Measurements from ENCODE around the gene ADGRL3. TPM values are rescaled to one million over a fixed set of nuclear protein-coding genes. Genes with fewer than 3 reads are reported as not detected.

ADGRL3 gene
- total and polyA plus RNA-seq, 12 donors: 2.4 to 182 (median 22.1) TPM

DNA sequence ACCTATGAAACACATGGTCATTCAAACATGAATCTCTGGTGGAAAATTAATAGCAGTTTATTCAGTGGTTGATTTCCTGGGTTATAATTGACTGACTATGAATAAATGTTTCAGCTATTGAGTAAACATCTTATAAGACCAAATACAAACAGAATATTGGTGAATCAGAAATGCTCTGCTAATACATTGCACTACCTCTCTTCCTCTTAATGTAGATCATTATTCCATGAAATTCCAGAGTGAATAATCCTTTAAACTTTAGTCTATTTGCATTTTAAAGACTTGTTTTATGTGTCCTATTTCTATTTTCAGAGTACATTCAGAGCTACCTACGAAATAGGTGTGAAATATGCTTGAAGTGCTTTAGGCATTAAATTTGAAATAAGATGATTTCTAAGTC, 715.4 kb downstream of the ADGRL3 start:
- no peak overlapping the region for H3K27ac ChIP-seq
- WGBS, 4 donors: 82 to 94% (median 88%) methylated on average over 1 of the region's 1 CpG
- H3K27me3 ChIP-seq: no peaks in the 10 kb centered on the region
- H3K9me3 ChIP-seq (replicated peaks in 1 of 3): no peaks in the 10 kb centered on the region
- intact Hi-C loops (cut with DNase I): no loop called here
- no peaks in the 10 kb centered on the region for H3K36me3 ChIP-seq (replicated peaks in 1 of 2)
- DNase-seq: no peak
- peaks cover 0 to 4% of the 10 kb centered on the region in 2 donors for H3K4me1 ChIP-seq (replicated peaks in 1 of 2)
- H3K4me3 ChIP-seq: no peak overlapping the region
- TF ChIP-seq, protein P1, sequence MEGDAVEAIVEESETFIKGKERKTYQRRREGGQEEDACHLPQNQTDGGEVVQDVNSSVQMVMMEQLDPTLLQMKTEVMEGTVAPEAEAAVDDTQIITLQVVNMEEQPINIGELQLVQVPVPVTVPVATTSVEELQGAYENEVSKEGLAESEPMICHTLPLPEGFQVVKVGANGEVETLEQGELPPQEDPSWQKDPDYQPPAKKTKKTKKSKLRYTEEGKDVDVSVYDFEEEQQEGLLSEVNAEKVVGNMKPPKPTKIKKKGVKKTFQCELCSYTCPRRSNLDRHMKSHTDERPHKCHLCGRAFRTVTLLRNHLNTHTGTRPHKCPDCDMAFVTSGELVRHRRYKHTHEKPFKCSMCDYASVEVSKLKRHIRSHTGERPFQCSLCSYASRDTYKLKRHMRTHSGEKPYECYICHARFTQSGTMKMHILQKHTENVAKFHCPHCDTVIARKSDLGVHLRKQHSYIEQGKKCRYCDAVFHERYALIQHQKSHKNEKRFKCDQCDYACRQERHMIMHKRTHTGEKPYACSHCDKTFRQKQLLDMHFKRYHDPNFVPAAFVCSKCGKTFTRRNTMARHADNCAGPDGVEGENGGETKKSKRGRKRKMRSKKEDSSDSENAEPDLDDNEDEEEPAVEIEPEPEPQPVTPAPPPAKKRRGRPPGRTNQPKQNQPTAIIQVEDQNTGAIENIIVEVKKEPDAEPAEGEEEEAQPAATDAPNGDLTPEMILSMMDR (IDR thresholded peaks at IDR 0.05): no peak
- no peak for TF ChIP-seq POLR2A (IDR thresholded peaks at IDR 0.05)

DNA sequence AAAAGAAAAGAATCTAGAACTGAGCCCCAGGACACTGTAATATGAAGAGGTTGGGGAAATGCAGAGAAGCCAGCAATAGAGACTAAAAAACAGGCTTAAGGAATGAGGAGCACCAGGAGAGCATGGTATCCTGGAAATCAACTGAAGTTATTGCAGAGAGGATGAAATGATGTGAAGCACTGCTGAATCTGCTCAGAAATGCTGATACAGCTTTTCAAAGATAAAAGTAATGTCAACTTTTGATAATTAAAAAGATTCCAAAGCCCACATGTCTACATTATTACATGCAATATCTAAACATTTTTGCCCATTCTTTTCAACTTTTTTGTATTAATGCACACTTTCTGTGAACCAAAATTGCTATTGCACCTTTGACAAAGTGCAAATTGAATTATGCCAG, 718.4 kb downstream of the ADGRL3 start:
- no peak overlapping the region for H3K4me3 ChIP-seq
- no peaks in the 10 kb centered on the region for H3K27me3 ChIP-seq
- H3K27ac ChIP-seq: no peak overlapping the region
- intact Hi-C loops (cut with DNase I): no loop called here
- H3K4me1 ChIP-seq (replicated peaks in 1 of 2): peaks cover 0 to 6% of the 10 kb centered on the region in 2 donors
- H3K9me3 ChIP-seq (replicated peaks in 1 of 3): no peaks in the 10 kb centered on the region
- DNase-seq: no peak
- H3K36me3 ChIP-seq (replicated peaks in 1 of 2): no peaks in the 10 kb centered on the region
- TF ChIP-seq, protein P1 (IDR thresholded peaks at IDR 0.05): no peak
- no peak for TF ChIP-seq POLR2A (IDR thresholded peaks at IDR 0.05)

DNA sequence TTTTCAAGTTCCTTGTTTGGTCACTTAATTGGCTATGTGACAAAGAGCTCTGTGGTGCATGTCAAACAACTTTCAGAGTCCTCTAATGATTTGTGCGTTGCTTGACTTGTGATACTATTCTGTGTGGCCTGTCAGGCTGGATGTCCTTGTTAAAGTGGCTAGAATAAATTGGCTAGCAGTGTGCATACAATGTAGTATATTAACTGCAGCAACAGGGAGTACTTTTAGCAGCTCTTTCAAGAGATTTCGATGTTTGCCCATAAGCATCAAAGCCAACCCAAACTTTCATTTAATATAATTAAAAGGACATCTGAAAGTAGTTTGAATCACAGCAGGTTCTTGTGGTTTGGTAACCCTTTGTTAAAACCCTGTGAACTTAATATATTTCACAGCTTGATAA, 718.9 kb downstream of the ADGRL3 start:
- no peaks in the 10 kb centered on the region for H3K36me3 ChIP-seq (replicated peaks in 1 of 2)
- no peak overlapping the region for H3K27ac ChIP-seq
- H3K4me3 ChIP-seq: no peak overlapping the region
- DNase-seq: no peak
- 76 to 86% (median 78%) methylated on average over 2 of the region's 2 CpGs for WGBS, 4 donors
- H3K9me3 ChIP-seq (replicated peaks in 1 of 3): no peaks in the 10 kb centered on the region
- H3K27me3 ChIP-seq: no peaks in the 10 kb centered on the region
- TF ChIP-seq, protein P1 (IDR thresholded peaks at IDR 0.05): no peak
- no peak for TF ChIP-seq POLR2A (IDR thresholded peaks at IDR 0.05)
- peaks cover 0 to 6% of the 10 kb centered on the region in 2 donors for H3K4me1 ChIP-seq (replicated peaks in 1 of 2)
- intact Hi-C loops (cut with DNase I): no loop called here

DNA sequence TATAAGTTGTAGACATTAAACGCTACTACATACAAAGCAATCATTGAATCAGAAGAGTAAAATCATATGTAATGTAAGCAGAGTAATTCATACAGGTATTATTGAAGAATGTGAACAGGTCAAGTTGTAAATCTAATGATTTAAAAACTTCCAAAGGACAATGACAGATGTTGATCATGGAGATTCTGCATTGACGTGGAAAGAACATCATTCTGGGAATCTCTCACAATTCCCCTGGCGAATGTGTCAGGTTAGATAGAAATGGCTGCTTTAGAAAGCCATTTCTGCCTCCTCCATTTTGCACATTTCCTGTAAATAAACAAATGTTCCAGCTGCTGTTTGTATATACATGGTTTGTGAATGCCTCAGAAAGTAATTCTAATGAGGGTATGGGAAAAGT, 719.4 kb downstream of the ADGRL3 start:
- intact Hi-C loops (cut with DNase I): no loop called here
- WGBS, 4 donors: 83 to 95% (median 91%) methylated on average over 3 of the region's 3 CpGs
- Histone ChIP-seq H3K27me3 (no peaks in the 10 kb centered on the region), H3K27ac (no peak overlapping the region), H3K9me3 (replicated peaks in 1 of 3) (no peaks in the 10 kb centered on the region), H3K36me3 (replicated peaks in 1 of 2) (no peaks in the 10 kb centered on the region), H3K4me3 (no peak overlapping the region), H3K4me1 (replicated peaks in 1 of 2) (peaks cover 0 to 6% of the 10 kb centered on the region in 2 donors)
- TF ChIP-seq, protein P1 (IDR thresholded peaks at IDR 0.05): no peak
- TF ChIP-seq POLR2A (IDR thresholded peaks at IDR 0.05): no peak
- no peak for DNase-seq

Data from adrenal gland (tissue), 12 donors.